MM.1S (cell line): ENCODE data around the gene GINS3.

ENCODE experiments used
- DNase-seq: peaks from one replicate; pipeline ENCODE4 v3.0.0-alpha.2; 2015
- H2AFZ ChIP-seq: fragments of 300-600 bp; sonication (generic); 2 replicates; pipeline ENCODE4 v1.6.0; 2016; ENCODE audit warnings: antibody characterized with exemption, low read length
- H3F3A ChIP-seq: fragments of 300-600 bp; sonication (generic); 2 replicates; pipeline ENCODE4 v1.6.1; 2016; ENCODE audit warnings: mild to moderate bottlenecking, antibody characterized with exemption, low read length, moderate library complexity, mixed read lengths; ENCODE audit not compliant: insufficient read depth
- H3K27ac ChIP-seq: fragments of 300-600 bp; sonication (generic); 2 replicates; pipeline ENCODE4 v1.5.1; 2016; ENCODE audit warnings: mild to moderate bottlenecking, low read length
- H3K27me3 ChIP-seq: fragments of 300-600 bp; sonication (generic); replicated peaks from 2 replicates; pipeline ENCODE4 v1.6.0; 2016; ENCODE audit warnings: low read length; ENCODE audit not compliant: insufficient read depth
- H3K36me3 ChIP-seq: fragments of 300-600 bp; sonication (generic); replicated peaks from 2 replicates; pipeline ENCODE4 v1.6.1; 2016; ENCODE audit warnings: mild to moderate bottlenecking, low read length, mixed read lengths; ENCODE audit not compliant: insufficient read depth
- H3K4me1 ChIP-seq: fragments of 300-600 bp; sonication (generic); 2 replicates; pipeline ENCODE4 v1.6.1; 2016; ENCODE audit warnings: low read length, mixed read lengths
- H3K4me2 ChIP-seq: fragments of 300-600 bp; sonication (generic); 2 replicates; pipeline ENCODE4 v1.6.0; 2016; ENCODE audit warnings: low read depth, low read length
- H3K4me3 ChIP-seq: fragments of 300-600 bp; sonication (generic); 2 replicates; pipeline ENCODE4 v1.5.1; 2016; ENCODE audit warnings: low read length, mixed read lengths
- H3K79me2 ChIP-seq: fragments of 300-600 bp; sonication (generic); 2 replicates; pipeline ENCODE4 v1.6.1; 2016; ENCODE audit warnings: mixed run types, low read length, mixed read lengths
- H3K9ac ChIP-seq: fragments of 300-600 bp; sonication (generic); 2 replicates; pipeline ENCODE4 v1.6.1; 2016; ENCODE audit warnings: low read length, mixed read lengths
- H3K9me2 ChIP-seq: fragments of 300-600 bp; sonication (generic); replicated peaks from 2 replicates; pipeline ENCODE4 v1.6.1; 2016; ENCODE audit warnings: mild to moderate bottlenecking, low read length, mixed read lengths; ENCODE audit not compliant: insufficient read depth
- H3K9me3 ChIP-seq: fragments of 300-600 bp; sonication (generic); replicated peaks from 2 replicates; pipeline ENCODE4 v1.6.1; 2016; ENCODE audit warnings: mild to moderate bottlenecking, low read length, mixed read lengths; ENCODE audit not compliant: insufficient read depth
- H4K20me1 ChIP-seq: fragments of 300-600 bp; sonication (generic); 2 replicates; pipeline ENCODE4 v1.6.1; 2016; ENCODE audit warnings: mild to moderate bottlenecking, low read length, moderate library complexity, mixed read lengths; ENCODE audit not compliant: insufficient read depth
- EZH2 ChIP-seq: fragments of 300-600 bp; sonication (generic); optimal IDR thresholded peaks from 2 replicates; pipeline ENCODE3; 2017; ENCODE audit warnings: low read depth, mild to moderate bottlenecking, antibody characterized with exemption, low read length, mixed read lengths
- EZH2phosphoT487 ChIP-seq: fragments of 300-600 bp; sonication (generic); IDR thresholded peaks from 2 replicates; pipeline ENCODE4 v1.6.1; 2018; ENCODE audit warnings: antibody characterized with exemption, low read length
- TF ChIP-seq, protein P1 (sequence below): fragments of 300-600 bp; sonication (generic); IDR thresholded peaks from 2 replicates; pipeline ENCODE4 v1.5.1; 2016; ENCODE audit warnings: antibody characterized with exemption, low read length, mixed read lengths

GINS3 gene

DNA sequence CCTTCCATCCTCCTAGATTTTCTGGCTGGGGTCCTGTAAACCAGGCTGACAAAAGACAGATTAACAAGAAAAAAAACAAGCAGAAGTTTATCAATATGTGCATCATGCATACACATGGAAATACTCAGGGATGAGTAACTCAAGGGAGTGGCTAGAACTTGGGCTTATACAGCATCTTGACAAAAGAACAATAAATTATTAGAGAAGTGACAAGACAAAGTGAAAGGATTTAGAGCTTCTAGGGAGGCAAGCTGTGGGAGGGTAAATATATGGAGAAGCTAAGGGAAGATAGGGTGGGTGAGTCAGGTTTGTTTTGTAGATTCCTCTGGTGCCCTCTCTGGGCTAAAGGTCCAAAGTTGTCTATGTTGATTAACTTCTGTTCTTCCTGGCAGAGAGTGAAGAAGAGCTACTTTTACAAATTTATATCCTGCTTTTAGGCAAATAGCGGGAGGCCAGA is 59.7 kb downstream of the GINS3 start:
- H3F3A ChIP-seq = no peaks in the 10 kb centered on the region
- no peaks in the 10 kb centered on the region for H3K9me2 ChIP-seq
- no peaks in the 10 kb centered on the region for H3K27me3 ChIP-seq
- no peaks in the 10 kb centered on the region for H3K79me2 ChIP-seq
- H3K36me3 ChIP-seq = no peaks in the 10 kb centered on the region
- H3K4me1 ChIP-seq = no peaks in the 10 kb centered on the region
- TF ChIP-seq, protein P1, sequence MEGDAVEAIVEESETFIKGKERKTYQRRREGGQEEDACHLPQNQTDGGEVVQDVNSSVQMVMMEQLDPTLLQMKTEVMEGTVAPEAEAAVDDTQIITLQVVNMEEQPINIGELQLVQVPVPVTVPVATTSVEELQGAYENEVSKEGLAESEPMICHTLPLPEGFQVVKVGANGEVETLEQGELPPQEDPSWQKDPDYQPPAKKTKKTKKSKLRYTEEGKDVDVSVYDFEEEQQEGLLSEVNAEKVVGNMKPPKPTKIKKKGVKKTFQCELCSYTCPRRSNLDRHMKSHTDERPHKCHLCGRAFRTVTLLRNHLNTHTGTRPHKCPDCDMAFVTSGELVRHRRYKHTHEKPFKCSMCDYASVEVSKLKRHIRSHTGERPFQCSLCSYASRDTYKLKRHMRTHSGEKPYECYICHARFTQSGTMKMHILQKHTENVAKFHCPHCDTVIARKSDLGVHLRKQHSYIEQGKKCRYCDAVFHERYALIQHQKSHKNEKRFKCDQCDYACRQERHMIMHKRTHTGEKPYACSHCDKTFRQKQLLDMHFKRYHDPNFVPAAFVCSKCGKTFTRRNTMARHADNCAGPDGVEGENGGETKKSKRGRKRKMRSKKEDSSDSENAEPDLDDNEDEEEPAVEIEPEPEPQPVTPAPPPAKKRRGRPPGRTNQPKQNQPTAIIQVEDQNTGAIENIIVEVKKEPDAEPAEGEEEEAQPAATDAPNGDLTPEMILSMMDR = no peak
- TF ChIP-seq EZH2phosphoT487 = no peak
- TF ChIP-seq EZH2 = no peak
- no peaks in the 10 kb centered on the region for H4K20me1 ChIP-seq
- no peak for DNase-seq
- H3K27ac ChIP-seq = no peak overlapping the region
- no peak overlapping the region for H3K4me2 ChIP-seq
- H3K9me3 ChIP-seq = no peaks in the 10 kb centered on the region
- no peak overlapping the region for H3K9ac ChIP-seq
- no peak overlapping the region for H3K4me3 ChIP-seq
- no peak overlapping the region for H2AFZ ChIP-seq

DNA sequence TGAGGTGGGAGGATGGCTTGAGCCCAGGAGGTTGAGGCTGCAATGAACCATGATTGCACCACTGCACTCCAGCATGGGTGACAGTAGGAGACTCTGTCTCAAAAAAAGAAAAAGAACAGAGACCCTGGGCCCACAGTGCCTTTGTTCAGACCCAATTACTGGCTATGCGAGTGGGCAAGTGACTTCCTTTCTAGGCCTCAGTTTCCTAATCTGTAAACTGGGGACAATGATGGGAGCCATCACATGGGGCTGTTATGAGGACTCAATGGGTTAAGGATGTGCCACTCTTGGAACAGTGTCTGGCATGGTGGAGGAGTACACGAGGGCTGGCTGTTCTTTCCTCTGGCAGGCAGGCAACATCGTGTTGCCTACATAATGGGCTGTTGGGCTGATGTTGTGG is 60.4 kb downstream of the GINS3 start:
- no peak overlapping the region for H3K9ac ChIP-seq
- H3K27me3 ChIP-seq = no peaks in the 10 kb centered on the region
- H3K36me3 ChIP-seq = no peaks in the 10 kb centered on the region
- no peak for TF ChIP-seq EZH2phosphoT487
- TF ChIP-seq, protein P1 = no peak
- no peak for TF ChIP-seq EZH2
- H4K20me1 ChIP-seq = no peaks in the 10 kb centered on the region
- H3F3A ChIP-seq = no peaks in the 10 kb centered on the region
- H3K9me3 ChIP-seq = no peaks in the 10 kb centered on the region
- H3K4me3 ChIP-seq = no peak overlapping the region
- no peak overlapping the region for H2AFZ ChIP-seq
- H3K4me1 ChIP-seq = no peaks in the 10 kb centered on the region
- DNase-seq = no peak
- no peaks in the 10 kb centered on the region for H3K79me2 ChIP-seq
- no peaks in the 10 kb centered on the region for H3K9me2 ChIP-seq
- H3K27ac ChIP-seq = no peak overlapping the region
- no peak overlapping the region for H3K4me2 ChIP-seq

DNA sequence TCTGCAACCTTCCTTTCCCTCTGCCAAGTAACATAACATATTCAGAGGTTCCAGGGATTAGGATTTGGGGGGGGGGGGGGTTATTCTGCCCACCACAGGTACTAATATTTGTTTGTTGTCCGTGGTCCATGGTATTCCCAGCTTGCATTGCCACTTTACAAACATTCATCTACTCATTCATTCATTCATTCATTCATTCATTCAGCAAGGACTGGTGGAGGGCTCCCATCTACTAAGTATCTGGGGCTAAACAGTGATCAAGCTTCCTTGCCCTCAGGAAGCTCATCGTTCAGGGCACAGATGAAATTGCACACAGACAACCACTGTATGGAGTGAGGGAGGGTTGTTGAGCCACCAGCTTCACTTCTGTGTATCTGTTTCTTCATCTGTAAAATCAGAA is 61.9 kb downstream of the GINS3 start:
- no peak overlapping the region for H3K4me2 ChIP-seq
- DNase-seq = no peak
- H3K36me3 ChIP-seq = no peaks in the 10 kb centered on the region
- no peaks in the 10 kb centered on the region for H3K4me1 ChIP-seq
- no peak overlapping the region for H3K9ac ChIP-seq
- H2AFZ ChIP-seq = no peak overlapping the region
- no peaks in the 10 kb centered on the region for H4K20me1 ChIP-seq
- no peak overlapping the region for H3K4me3 ChIP-seq
- H3K27ac ChIP-seq = no peak overlapping the region
- no peaks in the 10 kb centered on the region for H3K9me2 ChIP-seq
- no peaks in the 10 kb centered on the region for H3K79me2 ChIP-seq
- no peaks in the 10 kb centered on the region for H3F3A ChIP-seq
- H3K27me3 ChIP-seq = no peaks in the 10 kb centered on the region
- TF ChIP-seq EZH2phosphoT487 = no peak
- TF ChIP-seq, protein P1 = no peak
- no peak for TF ChIP-seq EZH2
- H3K9me3 ChIP-seq = no peaks in the 10 kb centered on the region
